Astrocyte of the hippocampus (primary cell): ENCODE measurements around the gene PSMB2.
"Not testable (repeated sequence)": the region's sequence is repeated elsewhere in the genome, so short reads cannot be mapped to it uniquely, and the experiment has no call there.

Source experiments
- DNase-seq: peaks from one replicate; pipeline ENCODE4 v3.0.0; 2011; ENCODE audit warnings: low read depth, low spot score

Gene PSMB2

GRCh38 chr1:35592991-35593769 is 48.1 kb downstream of the PSMB2 start:
- DNase-seq: no peak

GRCh38 chr1:35591211-35591610 is 50.1 kb downstream of the PSMB2 start:
- DNase-seq: no peak

- DNase-seq: no peak
These were observed 50.8 kb downstream of the PSMB2 start for GRCh38 chr1:35590476-35591040.

DNA sequence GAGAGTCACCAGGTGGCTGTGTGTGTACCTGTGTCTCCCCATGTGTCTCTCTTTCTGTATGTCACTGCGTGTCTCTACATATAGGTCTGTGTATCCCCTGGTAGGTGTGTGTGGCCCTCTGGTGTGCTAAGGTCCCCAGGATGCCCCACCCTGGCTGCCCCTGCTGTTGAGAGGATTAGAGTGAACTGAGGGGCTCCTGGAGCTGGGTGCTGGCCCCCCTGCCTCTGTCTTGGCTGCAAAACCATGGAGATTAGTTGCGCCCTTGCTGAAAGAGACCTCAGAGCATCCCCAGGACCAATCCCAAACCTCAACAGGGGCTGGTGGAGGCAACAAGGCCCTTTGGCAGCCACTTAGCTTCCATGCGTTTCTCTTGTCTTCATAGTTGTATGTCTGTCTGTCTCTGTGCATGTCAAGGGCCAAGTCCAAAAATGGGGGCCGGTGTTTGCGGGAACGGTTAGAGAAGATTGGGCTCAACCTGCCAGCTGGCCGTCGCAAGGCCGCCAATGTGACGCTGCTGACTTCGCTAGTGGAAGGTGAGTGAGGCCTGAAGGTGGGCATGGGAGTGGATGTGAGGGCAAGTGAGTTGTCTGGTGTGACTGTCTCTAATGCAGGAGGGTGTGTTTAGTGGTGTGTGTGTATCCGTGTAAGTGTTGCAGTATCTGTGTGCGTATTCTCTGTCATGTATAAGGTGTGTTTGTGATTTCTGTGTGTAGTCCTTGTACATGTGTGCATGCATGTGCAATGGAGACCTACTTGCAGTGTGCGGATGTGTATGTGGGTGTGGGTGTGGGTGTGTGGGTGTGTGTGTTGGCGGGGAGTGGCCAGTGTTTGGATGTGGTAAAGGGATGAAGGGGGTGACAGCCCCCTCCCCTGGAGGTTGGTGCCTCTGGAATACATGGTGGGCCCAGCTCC is 51.6 kb downstream of the PSMB2 start:
- DNase-seq: no peak

DNA sequence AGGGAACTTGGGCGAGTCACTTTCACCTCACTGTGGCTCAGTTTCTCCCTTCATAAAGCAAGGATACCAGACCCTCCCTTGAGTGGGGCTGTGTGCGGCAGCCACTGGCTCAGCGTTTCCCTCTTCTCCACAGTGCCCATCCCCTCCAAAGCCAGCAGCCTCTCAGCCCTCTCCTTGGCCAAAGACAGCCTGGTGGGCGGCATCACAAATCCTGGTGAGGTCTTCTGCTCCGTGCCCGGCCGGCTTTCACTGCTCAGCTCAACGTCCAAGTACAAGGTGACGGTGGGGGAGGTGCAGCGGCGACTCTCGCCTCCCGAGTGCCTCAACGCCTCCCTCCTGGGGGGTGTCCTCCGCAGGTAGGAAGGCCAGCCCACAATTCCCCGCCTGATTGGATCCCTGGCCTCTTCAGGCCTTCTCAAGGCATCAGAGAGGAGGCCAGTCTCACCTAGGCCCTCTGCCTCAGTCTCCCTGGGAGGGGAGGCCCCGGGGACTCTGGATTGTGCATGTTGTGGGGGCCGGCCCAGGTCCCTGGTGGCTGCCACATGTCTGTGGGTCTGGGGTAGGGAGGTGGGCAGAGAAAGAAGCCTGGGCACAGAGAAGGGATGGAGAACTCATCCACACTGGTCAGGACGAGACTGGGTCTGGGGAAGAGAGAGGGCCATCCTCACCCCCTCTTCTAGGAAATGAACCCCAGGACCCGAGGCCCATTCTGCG is 53.0 kb downstream of the PSMB2 start:
- no peak for DNase-seq

DNA sequence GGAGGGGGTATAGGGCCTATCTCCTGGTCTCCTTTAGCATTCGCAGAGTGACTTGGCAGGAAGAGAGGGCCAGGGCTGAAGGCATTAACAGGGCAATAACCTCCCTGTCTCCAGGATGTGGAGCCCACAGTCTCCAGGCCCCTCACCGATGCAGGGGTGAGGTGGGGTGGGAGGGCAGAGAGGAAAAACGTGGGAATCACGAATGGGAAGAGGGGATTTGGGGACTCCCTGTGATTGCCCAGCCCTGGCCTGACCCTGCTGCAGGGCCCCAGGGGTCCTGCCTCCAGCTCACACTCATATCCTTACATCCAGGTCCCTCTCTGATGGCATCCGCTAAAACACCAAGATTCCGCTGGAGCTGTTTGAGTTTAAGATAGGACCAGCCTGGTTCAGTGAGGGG is 53.6 kb downstream of the PSMB2 start:
- no peak for DNase-seq

DNA sequence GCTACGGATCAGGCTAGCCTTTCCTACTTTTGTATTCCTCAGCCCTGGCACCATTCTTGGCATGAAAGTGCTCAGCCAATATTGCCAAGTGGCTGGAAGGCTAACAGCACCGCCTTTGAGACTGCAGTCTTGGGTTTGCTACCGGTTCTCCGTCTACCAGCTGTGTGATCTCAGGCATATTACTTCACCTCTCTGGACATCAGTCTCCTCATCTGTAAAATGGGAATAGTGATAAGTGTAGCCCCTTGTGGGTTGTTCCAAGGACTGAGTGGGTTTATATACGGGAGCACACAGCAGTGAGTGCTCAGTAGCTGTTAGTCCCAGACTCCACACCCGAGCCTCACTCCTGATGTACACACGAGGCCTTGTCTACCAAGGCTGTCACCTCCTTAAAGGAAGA is 54.5 kb downstream of the PSMB2 start:
- DNase-seq: no peak

GRCh38 chr1:35585805-35586204 is 55.5 kb downstream of the PSMB2 start:
- DNase-seq: not testable (repeated sequence)

DNA sequence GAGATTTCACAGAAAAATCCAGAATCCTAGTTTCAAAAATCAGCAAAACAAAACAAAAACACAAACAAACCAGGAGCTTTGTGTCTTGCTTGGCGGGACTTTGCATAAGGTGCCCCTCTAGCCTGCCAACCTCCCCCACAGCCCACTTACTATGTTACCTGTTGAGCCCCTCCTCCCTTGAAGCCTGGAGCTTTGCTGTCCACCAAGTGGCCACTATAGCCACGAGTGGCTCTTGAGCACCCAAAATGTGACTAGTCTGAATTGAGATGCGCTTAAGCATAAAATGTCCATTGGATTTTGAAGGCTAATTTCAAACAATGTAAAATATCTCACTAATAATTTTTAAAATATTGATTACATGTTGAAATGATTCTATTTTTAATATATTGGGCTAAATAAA is 56.0 kb downstream of the PSMB2 start:
- DNase-seq: no peak

DNA sequence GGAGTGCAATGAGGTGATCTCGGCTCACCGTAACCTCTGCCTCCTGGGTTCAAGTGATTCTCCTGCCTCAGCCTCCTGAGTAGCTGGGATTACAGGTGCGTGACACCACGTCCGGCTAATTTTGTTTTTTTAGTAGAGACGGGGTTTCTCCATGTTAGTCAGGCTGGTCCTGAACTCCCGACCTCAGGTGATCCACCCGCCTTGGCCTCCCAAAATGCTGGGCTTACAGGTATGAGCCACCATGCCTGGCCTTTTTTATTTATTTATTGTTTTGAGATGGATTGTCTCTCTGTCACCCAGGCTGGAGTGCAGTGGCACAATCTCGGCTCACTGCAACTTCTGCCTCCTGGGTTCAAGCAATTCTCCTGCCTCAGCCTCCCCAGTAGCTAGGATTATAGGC is 59.7 kb downstream of the PSMB2 start:
- not testable (repeated sequence) for DNase-seq

- DNase-seq: no peak
These were observed 60.4 kb downstream of the PSMB2 start for GRCh38 chr1:35580949-35581388.

- DNase-seq: no peak
These were observed 64.0 kb downstream of the PSMB2 start for GRCh38 chr1:35577071-35577998.

- not testable (repeated sequence) for DNase-seq
These were observed 64.6 kb downstream of the PSMB2 start for GRCh38 chr1:35576766-35577070.

DNA sequence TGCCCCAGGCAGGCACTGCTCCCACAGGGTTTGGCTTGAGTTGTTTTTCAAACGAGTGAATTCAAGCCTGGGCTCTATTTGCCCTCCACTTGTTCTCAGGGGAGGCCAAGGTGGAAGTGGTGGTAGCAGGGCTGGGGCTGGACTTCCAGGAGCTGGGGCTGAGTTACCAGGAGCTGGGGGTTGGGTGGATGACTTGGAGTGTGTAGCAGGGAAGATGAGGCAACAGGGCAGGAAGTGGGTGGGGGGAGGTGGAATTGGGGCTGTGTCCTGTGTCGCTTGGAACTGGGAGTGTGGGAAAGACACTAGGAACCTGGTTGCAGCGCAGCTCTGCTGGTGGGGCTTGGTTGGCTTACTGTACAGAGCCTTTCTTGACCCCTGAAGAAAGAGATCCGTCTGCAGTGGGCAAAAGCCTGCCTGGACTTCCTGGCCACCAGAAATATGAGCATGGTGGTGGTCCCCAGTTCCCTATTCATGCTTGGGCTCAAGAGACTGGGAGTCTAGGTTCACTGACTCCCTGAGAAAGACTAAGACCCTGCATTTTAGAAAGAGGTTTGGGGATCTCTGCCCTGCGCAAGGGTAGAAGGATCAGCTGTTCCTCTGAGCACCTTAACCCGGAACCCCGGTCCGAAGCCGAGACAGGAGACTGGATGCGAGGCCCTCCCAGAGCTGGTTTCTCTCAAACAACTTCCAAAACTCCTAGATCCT is 65.1 kb downstream of the PSMB2 start:
- no peak for DNase-seq

GRCh38 chr1:35575416-35575958 is 65.8 kb downstream of the PSMB2 start:
- no peak for DNase-seq

DNA sequence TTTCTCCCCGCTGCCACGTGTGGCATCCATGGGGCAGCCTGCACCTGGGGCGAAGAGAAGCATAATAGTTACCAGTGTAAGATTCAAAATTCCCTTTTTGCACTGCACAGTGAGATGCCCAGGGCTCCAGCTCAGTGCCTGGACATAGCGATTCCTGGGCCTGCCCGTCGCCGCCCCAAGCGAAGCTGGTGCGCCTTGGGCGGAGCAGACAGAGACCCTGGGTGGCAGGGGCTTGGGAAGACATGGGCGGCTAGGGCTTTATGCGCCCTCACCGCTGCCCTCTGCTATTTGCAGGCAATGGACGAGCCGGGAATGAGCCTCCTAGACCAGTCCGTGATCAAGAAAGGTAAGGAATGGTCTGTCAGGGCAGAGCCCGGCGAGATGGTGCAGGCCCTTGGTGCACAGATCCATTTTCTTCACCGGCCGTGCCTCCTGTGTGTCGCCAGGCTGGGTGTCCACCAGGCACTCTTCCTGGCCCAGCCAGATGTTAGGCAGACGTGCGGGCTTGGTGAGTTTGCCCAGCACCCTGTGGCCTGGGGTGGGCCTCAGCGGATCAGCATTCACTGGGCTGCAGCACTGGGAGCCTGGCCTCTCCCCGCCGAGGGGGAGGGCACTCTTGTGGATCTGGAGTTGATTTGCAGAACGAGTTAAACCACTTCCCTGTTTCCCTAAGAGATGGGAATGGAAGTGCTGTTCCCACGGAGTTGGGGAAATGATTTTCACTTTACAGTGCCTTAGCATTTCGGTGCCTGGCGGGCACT is 66.5 kb downstream of the PSMB2 start:
- no peak for DNase-seq

- no peak for DNase-seq
These were observed 67.1 kb downstream of the PSMB2 start for GRCh38 chr1:35574125-35574654.

GRCh38 chr1:35573198-35574124 is 67.9 kb downstream of the PSMB2 start, which contains the start of gene TFAP2E:
Gene TFAP2E, plus strand, starts transcription at chr1:35573314. Its CDS starts 264 bp downstream, at chr1:35573578.
- DNase-seq: peak; percentile 69
